ENCODE measurements around the gene ITGAV. TPM values are rescaled to one million over a fixed set of nuclear protein-coding genes. Genes with fewer than 3 reads are reported as not detected.

Gene ITGAV
- total RNA-seq, 1 donor: 311 TPM

GRCh38 chr2:186605041-186605440 is 15.2 kb downstream of the ITGAV start:
- H3K4me3 ChIP-seq (ENCODE audit: insufficient read depth, low read length): no peak overlapping the region
- H3K27me3 ChIP-seq (ENCODE audit: insufficient read depth, low read length): no peaks in the 10 kb centered on the region
- H3K27ac ChIP-seq (ENCODE audit: low read depth, low read length): peak overlapping the region; percentile 38
- no peak for DNase-seq (ENCODE audit: insufficient read length, low spot score, missing footprints)
- H3K9me3 ChIP-seq (ENCODE audit: low read depth, low read length): no peaks in the 10 kb centered on the region
- no peak for TF ChIP-seq CTCF (IDR thresholded peaks at IDR 0.05; ENCODE audit: extremely low read depth, low read depth, low read length)
- peaks cover 2% of the 10 kb centered on the region for H4K20me1 ChIP-seq (ENCODE audit: insufficient read depth, low read length)
- H3K79me2 ChIP-seq (ENCODE audit: insufficient read depth, low read length): peaks cover 43% of the 10 kb centered on the region
- peaks cover 23% of the 10 kb centered on the region for H3K36me3 ChIP-seq (ENCODE audit: insufficient read depth, low read length)
- no peak overlapping the region for H3K4me2 ChIP-seq (ENCODE audit: insufficient read depth, low read length)
- H3K4me1 ChIP-seq (ENCODE audit: insufficient read depth, low read length): peaks cover 21% of the 10 kb centered on the region
- no peak overlapping the region for H2AFZ ChIP-seq (ENCODE audit: low read length)

GRCh38 chr2:186607660-186608324 is 17.9 kb downstream of the ITGAV start:
- H3K27ac ChIP-seq (ENCODE audit: low read depth, low read length): no peak overlapping the region
- no peaks in the 10 kb centered on the region for H3K27me3 ChIP-seq (ENCODE audit: insufficient read depth, low read length)
- no peak overlapping the region for H3K4me2 ChIP-seq (ENCODE audit: insufficient read depth, low read length)
- H3K79me2 ChIP-seq (ENCODE audit: insufficient read depth, low read length): peaks cover 48% of the 10 kb centered on the region
- peaks cover 16% of the 10 kb centered on the region for H3K4me1 ChIP-seq (ENCODE audit: insufficient read depth, low read length)
- H4K20me1 ChIP-seq (ENCODE audit: insufficient read depth, low read length): peaks cover 2% of the 10 kb centered on the region
- TF ChIP-seq CTCF (IDR thresholded peaks at IDR 0.05; ENCODE audit: extremely low read depth, low read depth, low read length): no peak
- no peaks in the 10 kb centered on the region for H3K9me3 ChIP-seq (ENCODE audit: low read depth, low read length)
- H3K36me3 ChIP-seq (ENCODE audit: insufficient read depth, low read length): peaks cover 28% of the 10 kb centered on the region
- H2AFZ ChIP-seq (ENCODE audit: low read length): no peak overlapping the region
- DNase-seq (ENCODE audit: insufficient read length, low spot score, missing footprints): no peak
- H3K4me3 ChIP-seq (ENCODE audit: insufficient read depth, low read length): no peak overlapping the region

GRCh38 chr2:186610785-186611184 is 20.9 kb downstream of the ITGAV start:
- H3K79me2 ChIP-seq (ENCODE audit: insufficient read depth, low read length): peaks cover 61% of the 10 kb centered on the region
- H3K4me3 ChIP-seq (ENCODE audit: insufficient read depth, low read length): no peak overlapping the region
- H3K27ac ChIP-seq (ENCODE audit: low read depth, low read length): no peak overlapping the region
- peaks cover 5% of the 10 kb centered on the region for H3K4me1 ChIP-seq (ENCODE audit: insufficient read depth, low read length)
- H3K9me3 ChIP-seq (ENCODE audit: low read depth, low read length): no peaks in the 10 kb centered on the region
- H3K4me2 ChIP-seq (ENCODE audit: insufficient read depth, low read length): no peak overlapping the region
- peaks cover 17% of the 10 kb centered on the region for H3K36me3 ChIP-seq (ENCODE audit: insufficient read depth, low read length)
- DNase-seq (ENCODE audit: insufficient read length, low spot score, missing footprints): no peak
- TF ChIP-seq CTCF (IDR thresholded peaks at IDR 0.05; ENCODE audit: extremely low read depth, low read depth, low read length): no peak
- H2AFZ ChIP-seq (ENCODE audit: low read length): no peak overlapping the region
- H4K20me1 ChIP-seq (ENCODE audit: insufficient read depth, low read length): peaks cover 2% of the 10 kb centered on the region
- H3K27me3 ChIP-seq (ENCODE audit: insufficient read depth, low read length): no peaks in the 10 kb centered on the region

- no peak for TF ChIP-seq CTCF (IDR thresholded peaks at IDR 0.05; ENCODE audit: extremely low read depth, low read depth, low read length)
- H3K4me1 ChIP-seq (ENCODE audit: insufficient read depth, low read length): peaks cover 5% of the 10 kb centered on the region
- no peak overlapping the region for H3K4me2 ChIP-seq (ENCODE audit: insufficient read depth, low read length)
- peaks cover 57% of the 10 kb centered on the region for H3K79me2 ChIP-seq (ENCODE audit: insufficient read depth, low read length)
- no peak overlapping the region for H3K27ac ChIP-seq (ENCODE audit: low read depth, low read length)
- H2AFZ ChIP-seq (ENCODE audit: low read length): no peak overlapping the region
- H4K20me1 ChIP-seq (ENCODE audit: insufficient read depth, low read length): peaks cover 2% of the 10 kb centered on the region
- no peaks in the 10 kb centered on the region for H3K27me3 ChIP-seq (ENCODE audit: insufficient read depth, low read length)
- no peaks in the 10 kb centered on the region for H3K9me3 ChIP-seq (ENCODE audit: low read depth, low read length)
- no peak overlapping the region for H3K4me3 ChIP-seq (ENCODE audit: insufficient read depth, low read length)
- no peak for DNase-seq (ENCODE audit: insufficient read length, low spot score, missing footprints)
- peaks cover 11% of the 10 kb centered on the region for H3K36me3 ChIP-seq (ENCODE audit: insufficient read depth, low read length)
These were observed 21.7 kb downstream of the ITGAV start for GRCh38 chr2:186611526-186611925.

Data from osteoblast (primary cell).